GM12878 (cell line): Measurements from ENCODE around the gene RSPH1. TPM values are rescaled to one million over a fixed set of nuclear protein-coding genes. Genes with fewer than 3 reads are reported as not detected.

Experiments
- BRCA1 ChIP-seq: IDR thresholded peaks from 2 replicates; pipeline ENCODE4 v1.6.1; 2011; ENCODE audit warnings: low read depth, low read length, improper control_type of control experiment
- IRF4 ChIP-seq: IDR thresholded peaks from 2 replicates; pipeline ENCODE4 v1.6.1; 2011; ENCODE audit warnings: low read depth, low read length
- MEF2B ChIP-seq: fragments of 450-650 bp; IDR thresholded peaks from 2 replicates; pipeline ENCODE4 v1.6.1; 2018; ENCODE audit warnings: mild to moderate bottlenecking, moderate library complexity; ENCODE audit not compliant: partially characterized antibody, poor library complexity, severe bottlenecking
- MTA2 ChIP-seq: fragments of 450-650 bp; IDR thresholded peaks from 2 replicates; pipeline ENCODE4 v1.6.1; 2016; ENCODE audit warnings: low read depth, mild to moderate bottlenecking, moderate library complexity
- MTA3 ChIP-seq: IDR thresholded peaks from 2 replicates; pipeline ENCODE4 v1.6.1; 2012; ENCODE audit warnings: low read length, inconsistent platforms, borderline replicate concordance
- MYC ChIP-seq: IDR thresholded peaks from 2 replicates; pipeline ENCODE4 v1.6.1; 2011; ENCODE audit warnings: mild to moderate bottlenecking, low read length, moderate library complexity, inconsistent platforms; ENCODE audit not compliant: insufficient read depth, insufficient replicate concordance, insufficient read length, severe bottlenecking
- SIN3A ChIP-seq: IDR thresholded peaks from 2 replicates; pipeline ENCODE4 v1.6.1; 2012; ENCODE audit warnings: low read depth, low read length, improper control_type of control experiment
- SMAD1 ChIP-seq: fragments of 450-650 bp; IDR thresholded peaks from 2 replicates; pipeline ENCODE4 v1.6.1; 2018; ENCODE audit warnings: mild to moderate bottlenecking, low read depth; ENCODE audit not compliant: partially characterized antibody
- SMARCA5 ChIP-seq: fragments of 450-650 bp; IDR thresholded peaks from 2 replicates; pipeline ENCODE4 v1.6.1; 2017; ENCODE audit warnings: mild to moderate bottlenecking
- SREBF2 ChIP-seq: IDR thresholded peaks from 2 replicates; pipeline ENCODE4 v1.6.1; 2012; ENCODE audit warnings: mild to moderate bottlenecking, low read length
- TCF7 ChIP-seq: IDR thresholded peaks from 2 replicates; pipeline ENCODE4 v1.6.1; 2014; ENCODE audit warnings: antibody characterized with exemption, borderline replicate concordance
- ZNF207 ChIP-seq: fragments of 450-650 bp; IDR thresholded peaks from 2 replicates; pipeline ENCODE4 v1.6.1; 2014; ENCODE audit warnings: antibody characterized with exemption, mild to moderate bottlenecking, borderline replicate concordance
- ZNF274 ChIP-seq: IDR thresholded peaks from one replicate; pipeline ENCODE4 v1.8.0; 2011; ENCODE audit not compliant: insufficient read length, insufficient read depth
- ZNF622 ChIP-seq: fragments of 450-650 bp; IDR thresholded peaks from 2 replicates; pipeline ENCODE4 v1.6.1; 2017; ENCODE audit warnings: mild to moderate bottlenecking, inconsistent platforms
- polyA plus RNA-seq, 11 experiments: library from polyadenylated mRNA; depleted of rRNA in 4 of 11; unstranded in 6 of 11; stranded (reverse) in 5 of 11; fragments of >200 nt; fragmentation: Nextera tagmentation in 4 of 11; fragmentation: Illumina TruSeq in 1 of 11; extraction: Ambion mirVana in 4 of 11; extraction: Trizol in 1 of 11; gene quantifications; 1 replicate in 1 of 11; 2 replicates in 10 of 11; pipeline versions ENCODE4 v1.2.1 to v1.2.3, GENCODE V29; 2011 to 2016; ENCODE audit warnings: inconsistent platforms in 2 of 11, missing spikeins in 2 of 11, low read depth in 1 of 11
- total RNA-seq, 4 experiments: library from RNA; depleted of rRNA in 3 of 4; stranded (reverse); fragments of >200 nt in 3 of 4; fragmentation: Illumina TruSeq in 1 of 4; extraction: Trizol in 1 of 4; gene quantifications; 2 replicates each; pipeline versions ENCODE4 v1.2.1 to v1.2.3, GENCODE V29; 2013 to 2021
- TF ChIP-seq, protein P1 (sequence below), 3 experiments: IDR thresholded peaks in 2 of 3; conservative IDR thresholded peaks in 1 of 3; 2 replicates each; pipeline ENCODE4 v1.5.1; 2011; ENCODE audit warnings: low read depth in 3 of 3, low read length in 3 of 3, mild to moderate bottlenecking in 3 of 3, control low read depth in 2 of 3, moderate library complexity in 2 of 3, inconsistent platforms in 1 of 3, mixed read lengths in 1 of 3; ENCODE audit not compliant: control insufficient read depth in 2 of 3, insufficient read depth in 1 of 3; ENCODE audit errors: extremely low read depth in 1 of 3
- TF ChIP-seq, protein P2 (sequence below): IDR thresholded peaks from 2 replicates; pipeline ENCODE4 v1.6.1; 2012; ENCODE audit warnings: low read length, inconsistent platforms
- TF ChIP-seq, protein P3 (sequence below): fragments of 450-650 bp; IDR thresholded peaks from 2 replicates; pipeline ENCODE4 v1.6.1; 2017; ENCODE audit warnings: antibody characterized with exemption, mild to moderate bottlenecking, moderate library complexity
- TF ChIP-seq, protein P4 (sequence below): fragments of 450-650 bp; IDR thresholded peaks from 2 replicates; pipeline ENCODE4 v1.6.1; 2017; ENCODE audit warnings: mild to moderate bottlenecking, moderate library complexity

Gene RSPH1
- total and polyA plus RNA-seq, 10 of the 15 experiments (the other 5 are each of a cell fraction or from before 2014, with no cell fraction given) = 0.11 to 1.4 (median 0.38) TPM

DNA sequence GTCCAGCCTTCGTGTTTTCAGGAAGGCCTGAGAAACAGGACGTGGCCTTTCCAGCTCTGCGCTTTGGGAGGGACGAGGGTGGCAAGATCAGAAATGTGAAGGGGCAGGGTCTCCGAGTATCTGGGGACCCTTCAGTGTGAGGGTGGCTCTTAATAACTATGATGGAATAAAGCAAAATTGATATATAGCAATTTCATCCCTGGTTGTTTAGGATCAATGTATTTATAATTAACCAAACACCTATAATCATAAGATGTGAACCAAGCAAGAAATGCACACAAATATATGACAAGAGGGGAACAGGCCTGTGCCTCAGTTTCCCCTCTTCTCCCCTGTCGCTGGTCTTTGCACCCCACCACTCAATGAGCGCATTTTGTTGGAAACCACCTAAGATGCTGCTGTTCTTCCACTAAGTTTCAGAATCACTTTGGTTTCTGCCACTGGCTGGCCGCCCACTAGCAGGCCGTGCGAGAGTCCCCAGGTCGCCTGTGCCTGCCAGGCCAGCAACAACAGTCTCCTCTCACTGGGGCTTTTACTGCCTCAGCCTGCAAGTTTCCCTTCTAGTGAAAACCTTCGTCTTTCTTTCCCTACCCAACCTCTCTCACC is 55.7 kb downstream of the RSPH1 start (continued):
- no peak for TF ChIP-seq MEF2B
- no peak for TF ChIP-seq MYC
- TF ChIP-seq SIN3A = no peak
- TF ChIP-seq SMARCA5 = peak; percentile 26; the same call in 1 of the 2 replicates
- peak; percentile 34; the same call in 1 of the 2 replicates for TF ChIP-seq MTA2
- TF ChIP-seq IRF4 = peak; percentile 80; the same call in 1 of the 2 replicates
- TF ChIP-seq SREBF2 = no peak
- TF ChIP-seq BRCA1 = no peak
- TF ChIP-seq SMAD1 = no peak
- TF ChIP-seq TCF7 = no peak
- TF ChIP-seq, protein P1, sequence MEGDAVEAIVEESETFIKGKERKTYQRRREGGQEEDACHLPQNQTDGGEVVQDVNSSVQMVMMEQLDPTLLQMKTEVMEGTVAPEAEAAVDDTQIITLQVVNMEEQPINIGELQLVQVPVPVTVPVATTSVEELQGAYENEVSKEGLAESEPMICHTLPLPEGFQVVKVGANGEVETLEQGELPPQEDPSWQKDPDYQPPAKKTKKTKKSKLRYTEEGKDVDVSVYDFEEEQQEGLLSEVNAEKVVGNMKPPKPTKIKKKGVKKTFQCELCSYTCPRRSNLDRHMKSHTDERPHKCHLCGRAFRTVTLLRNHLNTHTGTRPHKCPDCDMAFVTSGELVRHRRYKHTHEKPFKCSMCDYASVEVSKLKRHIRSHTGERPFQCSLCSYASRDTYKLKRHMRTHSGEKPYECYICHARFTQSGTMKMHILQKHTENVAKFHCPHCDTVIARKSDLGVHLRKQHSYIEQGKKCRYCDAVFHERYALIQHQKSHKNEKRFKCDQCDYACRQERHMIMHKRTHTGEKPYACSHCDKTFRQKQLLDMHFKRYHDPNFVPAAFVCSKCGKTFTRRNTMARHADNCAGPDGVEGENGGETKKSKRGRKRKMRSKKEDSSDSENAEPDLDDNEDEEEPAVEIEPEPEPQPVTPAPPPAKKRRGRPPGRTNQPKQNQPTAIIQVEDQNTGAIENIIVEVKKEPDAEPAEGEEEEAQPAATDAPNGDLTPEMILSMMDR (IDR thresholded peaks at IDR 0.05 in 2 of 3, conservative IDR thresholded peaks at IDR 0.05 in 1 of 3; ENCODE audit: control insufficient read depth in 2 of 3, extremely low read depth in 1 of 3, insufficient read depth in 1 of 3, low read depth in 3 of 3, low read length in 3 of 3) = no peak
- peak; percentile 47; the same call in 1 of the 2 replicates for TF ChIP-seq ZNF207
- TF ChIP-seq, protein P2, sequence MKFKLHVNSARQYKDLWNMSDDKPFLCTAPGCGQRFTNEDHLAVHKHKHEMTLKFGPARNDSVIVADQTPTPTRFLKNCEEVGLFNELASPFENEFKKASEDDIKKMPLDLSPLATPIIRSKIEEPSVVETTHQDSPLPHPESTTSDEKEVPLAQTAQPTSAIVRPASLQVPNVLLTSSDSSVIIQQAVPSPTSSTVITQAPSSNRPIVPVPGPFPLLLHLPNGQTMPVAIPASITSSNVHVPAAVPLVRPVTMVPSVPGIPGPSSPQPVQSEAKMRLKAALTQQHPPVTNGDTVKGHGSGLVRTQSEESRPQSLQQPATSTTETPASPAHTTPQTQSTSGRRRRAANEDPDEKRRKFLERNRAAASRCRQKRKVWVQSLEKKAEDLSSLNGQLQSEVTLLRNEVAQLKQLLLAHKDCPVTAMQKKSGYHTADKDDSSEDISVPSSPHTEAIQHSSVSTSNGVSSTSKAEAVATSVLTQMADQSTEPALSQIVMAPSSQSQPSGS = peak; percentile 36
- TF ChIP-seq ZNF622 = no peak
- no peak for TF ChIP-seq MTA3
- TF ChIP-seq, protein P3, sequence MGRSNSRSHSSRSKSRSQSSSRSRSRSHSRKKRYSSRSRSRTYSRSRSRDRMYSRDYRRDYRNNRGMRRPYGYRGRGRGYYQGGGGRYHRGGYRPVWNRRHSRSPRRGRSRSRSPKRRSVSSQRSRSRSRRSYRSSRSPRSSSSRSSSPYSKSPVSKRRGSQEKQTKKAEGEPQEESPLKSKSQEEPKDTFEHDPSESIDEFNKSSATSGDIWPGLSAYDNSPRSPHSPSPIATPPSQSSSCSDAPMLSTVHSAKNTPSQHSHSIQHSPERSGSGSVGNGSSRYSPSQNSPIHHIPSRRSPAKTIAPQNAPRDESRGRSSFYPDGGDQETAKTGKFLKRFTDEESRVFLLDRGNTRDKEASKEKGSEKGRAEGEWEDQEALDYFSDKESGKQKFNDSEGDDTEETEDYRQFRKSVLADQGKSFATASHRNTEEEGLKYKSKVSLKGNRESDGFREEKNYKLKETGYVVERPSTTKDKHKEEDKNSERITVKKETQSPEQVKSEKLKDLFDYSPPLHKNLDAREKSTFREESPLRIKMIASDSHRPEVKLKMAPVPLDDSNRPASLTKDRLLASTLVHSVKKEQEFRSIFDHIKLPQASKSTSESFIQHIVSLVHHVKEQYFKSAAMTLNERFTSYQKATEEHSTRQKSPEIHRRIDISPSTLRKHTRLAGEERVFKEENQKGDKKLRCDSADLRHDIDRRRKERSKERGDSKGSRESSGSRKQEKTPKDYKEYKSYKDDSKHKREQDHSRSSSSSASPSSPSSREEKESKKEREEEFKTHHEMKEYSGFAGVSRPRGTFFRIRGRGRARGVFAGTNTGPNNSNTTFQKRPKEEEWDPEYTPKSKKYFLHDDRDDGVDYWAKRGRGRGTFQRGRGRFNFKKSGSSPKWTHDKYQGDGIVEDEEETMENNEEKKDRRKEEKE = no peak
- TF ChIP-seq, protein P4, sequence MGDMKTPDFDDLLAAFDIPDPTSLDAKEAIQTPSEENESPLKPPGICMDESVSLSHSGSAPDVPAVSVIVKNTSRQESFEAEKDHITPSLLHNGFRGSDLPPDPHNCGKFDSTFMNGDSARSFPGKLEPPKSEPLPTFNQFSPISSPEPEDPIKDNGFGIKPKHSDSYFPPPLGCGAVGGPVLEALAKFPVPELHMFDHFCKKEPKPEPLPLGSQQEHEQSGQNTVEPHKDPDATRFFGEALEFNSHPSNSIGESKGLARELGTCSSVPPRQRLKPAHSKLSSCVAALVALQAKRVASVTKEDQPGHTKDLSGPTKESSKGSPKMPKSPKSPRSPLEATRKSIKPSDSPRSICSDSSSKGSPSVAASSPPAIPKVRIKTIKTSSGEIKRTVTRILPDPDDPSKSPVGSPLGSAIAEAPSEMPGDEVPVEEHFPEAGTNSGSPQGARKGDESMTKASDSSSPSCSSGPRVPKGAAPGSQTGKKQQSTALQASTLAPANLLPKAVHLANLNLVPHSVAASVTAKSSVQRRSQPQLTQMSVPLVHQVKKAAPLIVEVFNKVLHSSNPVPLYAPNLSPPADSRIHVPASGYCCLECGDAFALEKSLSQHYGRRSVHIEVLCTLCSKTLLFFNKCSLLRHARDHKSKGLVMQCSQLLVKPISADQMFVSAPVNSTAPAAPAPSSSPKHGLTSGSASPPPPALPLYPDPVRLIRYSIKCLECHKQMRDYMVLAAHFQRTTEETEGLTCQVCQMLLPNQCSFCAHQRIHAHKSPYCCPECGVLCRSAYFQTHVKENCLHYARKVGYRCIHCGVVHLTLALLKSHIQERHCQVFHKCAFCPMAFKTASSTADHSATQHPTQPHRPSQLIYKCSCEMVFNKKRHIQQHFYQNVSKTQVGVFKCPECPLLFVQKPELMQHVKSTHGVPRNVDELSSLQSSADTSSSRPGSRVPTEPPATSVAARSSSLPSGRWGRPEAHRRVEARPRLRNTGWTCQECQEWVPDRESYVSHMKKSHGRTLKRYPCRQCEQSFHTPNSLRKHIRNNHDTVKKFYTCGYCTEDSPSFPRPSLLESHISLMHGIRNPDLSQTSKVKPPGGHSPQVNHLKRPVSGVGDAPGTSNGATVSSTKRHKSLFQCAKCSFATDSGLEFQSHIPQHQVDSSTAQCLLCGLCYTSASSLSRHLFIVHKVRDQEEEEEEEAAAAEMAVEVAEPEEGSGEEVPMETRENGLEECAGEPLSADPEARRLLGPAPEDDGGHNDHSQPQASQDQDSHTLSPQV = peak; percentile 81; the same call in 1 of the 2 replicates
- TF ChIP-seq ZNF274 = no peak
